T-helper 9 cell (primary cell): ENCODE measurements around the gene PRAMEF25.
"Not testable (repeated sequence)": the region's sequence is repeated elsewhere in the genome, so short reads cannot be mapped to it uniquely, and the experiment has no call there.

Experiments
- DNase-seq: peaks from one replicate; pipeline ENCODE4 v3.0.0-alpha.2; 2020
- total RNA-seq, 2 donors: gene quantifications; one replicate each; lab custom pipeline; 2026; lab: John Stamatoyannopoulos, UW

Gene PRAMEF25
- 0 reads per million in 2 donors for total RNA-seq

- DNase-seq = not testable (repeated sequence)
Observed at GRCh38 chr1:13070474-13070873, at the start of gene PRAMEF25. PRAMEF25 (plus strand) TSS chr1:13070774; CDS start chr1:13073694, 2,920 bp downstream.

- not testable (repeated sequence) for DNase-seq
Observed at GRCh38 chr1:13056475-13056874, 14.1 kb upstream of the PRAMEF25 start, which contains the start of gene PRAMEF27. PRAMEF27 (minus strand) TSS chr1:13056575; CDS start chr1:13053659, 2,916 bp downstream.

DNA sequence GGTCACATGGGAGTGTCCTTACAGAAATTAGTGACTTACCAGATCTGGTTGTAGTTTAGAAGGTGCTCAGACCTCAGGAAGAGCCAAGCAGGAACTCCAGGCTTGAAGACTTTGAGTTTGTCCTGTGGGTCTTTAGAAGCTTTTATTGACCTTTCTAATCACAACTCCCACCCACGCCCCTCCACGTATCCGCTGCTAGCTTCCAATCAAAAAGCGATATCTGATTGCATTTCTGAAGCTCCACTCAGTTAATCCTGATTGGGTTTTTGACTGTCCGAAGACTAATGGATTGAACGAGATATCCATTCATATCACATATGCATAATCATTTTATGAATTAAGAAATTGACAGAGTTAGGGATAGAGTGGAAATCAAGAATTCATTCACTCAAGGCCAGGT is 46.2 kb downstream of the PRAMEF25 start, which contains the start of gene HNRNPCL2:
TSS of gene HNRNPCL2 (minus strand) at position 101 of the 400 bp plus-strand sequence. CDS start 454 bp downstream, outside the sequence.
- DNase-seq = not testable (repeated sequence)
